Fibroblast of the aortic adventitia (primary cell): ENCODE data around the gene RBBP8NL. TPM values are rescaled to one million over a fixed set of nuclear protein-coding genes. Genes with fewer than 3 reads are reported as not detected.

Experiments used
- DNase-seq: peaks from one replicate; pipeline ENCODE4 v3.0.0-alpha.2; 2010; ENCODE audit warnings: low read depth
- H3K4me3 ChIP-seq: 2 replicates; pipeline ENCODE4 v1.5.1; 2011; ENCODE audit warnings: low read depth, mild to moderate bottlenecking, control low read depth, low read length, moderate library complexity
- total RNA-seq: library from RNA; depleted of rRNA; stranded (reverse); fragments of >200 nt; gene quantifications from 2 replicates; pipeline ENCODE4 v1.2.3, GENCODE V29; 2012; ENCODE audit warnings: low replicate concordance
- TF ChIP-seq, protein P1 (sequence below): IDR thresholded peaks from 2 replicates; pipeline ENCODE4 v1.5.1; 2011; ENCODE audit warnings: mild to moderate bottlenecking, low read length, control low read depth, inconsistent platforms; ENCODE audit not compliant: insufficient read depth

Gene RBBP8NL, protein sequence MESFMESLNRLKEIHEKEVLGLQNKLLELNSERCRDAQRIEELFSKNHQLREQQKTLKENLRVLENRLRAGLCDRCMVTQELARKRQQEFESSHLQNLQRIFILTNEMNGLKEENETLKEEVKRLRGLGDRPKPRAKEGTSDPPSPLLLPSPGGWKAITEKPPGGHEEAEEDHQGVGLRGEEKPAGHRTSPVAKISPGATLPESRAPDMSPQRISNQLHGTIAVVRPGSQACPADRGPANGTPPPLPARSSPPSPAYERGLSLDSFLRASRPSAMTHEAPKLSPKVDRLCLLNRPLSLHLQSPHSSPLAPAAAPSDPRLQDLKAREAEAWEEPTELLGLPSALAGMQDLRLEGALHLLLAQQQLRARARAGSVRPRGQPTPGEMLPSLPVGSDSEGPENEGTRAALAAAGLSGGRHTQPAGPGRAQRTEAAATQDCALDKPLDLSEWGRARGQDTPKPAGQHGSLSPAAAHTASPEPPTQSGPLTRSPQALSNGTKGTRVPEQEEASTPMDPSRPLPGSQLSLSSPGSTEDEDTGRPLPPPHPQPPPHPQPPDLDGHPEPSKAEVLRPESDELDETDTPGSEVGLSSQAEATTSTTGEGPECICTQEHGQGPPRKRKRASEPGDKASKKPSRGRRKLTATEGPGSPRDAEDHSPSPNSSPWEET
- total RNA-seq, result not detected in 2 replicates

DNA sequence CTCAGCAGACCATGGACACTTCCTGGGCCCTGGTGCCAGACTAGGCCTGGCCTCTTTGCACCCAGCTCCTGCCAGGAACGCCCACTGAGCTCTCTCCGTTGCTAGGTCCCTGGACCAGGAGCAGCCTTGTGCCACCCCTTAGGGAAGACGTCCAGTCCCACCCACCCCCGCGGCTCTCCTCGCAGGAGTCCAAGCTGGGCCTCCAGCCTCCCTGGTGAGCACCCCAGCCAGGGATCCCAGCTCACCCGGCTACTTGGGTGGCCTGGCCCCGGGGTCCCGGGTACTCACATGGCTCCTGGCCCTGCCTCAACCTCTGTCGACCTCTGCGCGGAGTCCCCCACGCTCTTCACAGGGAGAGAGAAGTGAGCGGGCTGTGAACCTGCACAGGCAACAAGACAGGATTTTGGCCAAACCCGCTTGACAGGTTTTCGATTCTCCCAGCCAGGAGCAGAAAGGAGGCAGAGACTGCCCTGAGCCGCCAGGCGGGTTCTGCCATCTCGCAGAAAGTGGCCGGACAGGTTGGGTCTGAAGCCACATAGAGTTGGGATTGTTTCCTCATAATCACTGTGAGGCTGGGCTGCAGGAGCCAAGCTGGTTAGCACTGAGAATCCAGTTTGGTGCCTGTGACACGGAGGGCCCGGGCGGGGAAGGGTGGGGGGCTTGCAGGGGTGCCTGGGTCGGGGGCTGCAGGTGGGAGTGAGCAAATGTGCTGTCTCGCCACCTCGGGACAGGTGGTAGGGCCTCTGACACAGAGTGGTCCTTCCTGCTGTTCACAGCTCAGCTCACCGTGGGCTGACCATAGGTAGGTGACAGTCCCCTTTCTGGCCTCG is at the start of gene RBBP8NL:
TSS of gene RBBP8NL (minus strand) at position 368 of the 830 bp plus-strand sequence. CDS start 7,892 bp downstream, outside the sequence.
- no peak for DNase-seq
- TF ChIP-seq, protein P1, sequence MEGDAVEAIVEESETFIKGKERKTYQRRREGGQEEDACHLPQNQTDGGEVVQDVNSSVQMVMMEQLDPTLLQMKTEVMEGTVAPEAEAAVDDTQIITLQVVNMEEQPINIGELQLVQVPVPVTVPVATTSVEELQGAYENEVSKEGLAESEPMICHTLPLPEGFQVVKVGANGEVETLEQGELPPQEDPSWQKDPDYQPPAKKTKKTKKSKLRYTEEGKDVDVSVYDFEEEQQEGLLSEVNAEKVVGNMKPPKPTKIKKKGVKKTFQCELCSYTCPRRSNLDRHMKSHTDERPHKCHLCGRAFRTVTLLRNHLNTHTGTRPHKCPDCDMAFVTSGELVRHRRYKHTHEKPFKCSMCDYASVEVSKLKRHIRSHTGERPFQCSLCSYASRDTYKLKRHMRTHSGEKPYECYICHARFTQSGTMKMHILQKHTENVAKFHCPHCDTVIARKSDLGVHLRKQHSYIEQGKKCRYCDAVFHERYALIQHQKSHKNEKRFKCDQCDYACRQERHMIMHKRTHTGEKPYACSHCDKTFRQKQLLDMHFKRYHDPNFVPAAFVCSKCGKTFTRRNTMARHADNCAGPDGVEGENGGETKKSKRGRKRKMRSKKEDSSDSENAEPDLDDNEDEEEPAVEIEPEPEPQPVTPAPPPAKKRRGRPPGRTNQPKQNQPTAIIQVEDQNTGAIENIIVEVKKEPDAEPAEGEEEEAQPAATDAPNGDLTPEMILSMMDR, result no peak
- no peak within 1 kb of the TSS for H3K4me3 ChIP-seq

DNA sequence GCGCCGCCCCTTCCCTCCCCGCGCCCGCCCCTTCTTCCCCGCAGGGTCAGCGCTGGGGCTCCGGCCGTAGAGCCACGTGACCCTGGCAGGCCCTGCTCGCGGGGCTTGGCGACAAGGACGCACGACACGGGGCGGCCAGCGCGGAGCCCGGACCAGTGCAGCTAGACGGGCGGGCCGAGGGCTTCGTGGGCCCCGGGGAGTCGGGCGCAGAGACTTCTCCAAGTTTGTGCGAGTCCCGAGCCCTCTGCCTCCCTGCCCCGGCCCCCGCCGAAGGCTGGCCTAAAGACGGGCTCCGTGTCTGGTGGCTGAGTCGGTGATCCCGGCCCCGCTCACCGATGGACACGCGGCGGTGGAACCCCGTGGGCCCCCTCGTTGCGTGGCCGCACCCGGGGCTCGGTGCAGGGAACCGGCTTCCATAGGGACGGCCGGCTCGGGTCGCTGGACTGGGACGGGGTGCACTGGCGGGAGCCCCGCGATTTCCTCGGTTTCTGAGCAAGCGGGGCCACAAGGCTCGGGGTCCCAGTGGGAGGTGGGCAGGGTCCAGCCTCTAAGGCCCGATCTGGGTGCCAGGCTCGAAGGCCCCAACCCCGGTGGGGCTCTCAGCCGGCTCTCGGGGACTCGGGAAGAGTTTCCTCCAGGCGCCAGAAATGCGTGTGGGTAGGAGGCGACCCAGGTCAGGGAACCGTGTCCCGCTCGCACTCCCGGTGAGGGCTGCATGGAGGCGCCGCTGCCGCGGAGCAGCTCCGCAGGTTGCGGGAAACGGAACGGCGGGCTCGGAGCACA is 48.9 kb upstream of the RBBP8NL start:
- DNase-seq, result no peak
- no peak overlapping the region for H3K4me3 ChIP-seq
- TF ChIP-seq, protein P1, result no peak

DNA sequence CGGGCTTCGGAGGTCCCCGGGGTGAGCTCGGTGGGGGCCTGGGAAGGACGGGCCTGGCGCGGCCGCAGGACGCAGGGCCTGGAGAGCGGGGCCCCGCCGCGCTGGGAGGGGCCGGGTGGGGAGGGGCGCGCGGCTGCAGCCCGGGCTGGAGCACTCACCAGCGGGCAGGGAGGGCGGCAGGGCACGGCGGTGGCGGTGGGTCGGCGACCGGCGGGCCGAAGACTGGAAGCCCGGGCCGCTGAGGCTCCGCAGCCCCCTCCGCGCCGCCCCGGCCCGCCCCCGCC is 48.4 kb upstream of the RBBP8NL start, which contains the start of gene GATA5:
TSS of gene GATA5 (minus strand) at position 224 of the 284 bp plus-strand sequence. CDS start 474 bp downstream, outside the sequence.
- no peak within 1 kb of the TSS for H3K4me3 ChIP-seq
- DNase-seq, result no peak
- TF ChIP-seq, protein P1, result no peak

DNA sequence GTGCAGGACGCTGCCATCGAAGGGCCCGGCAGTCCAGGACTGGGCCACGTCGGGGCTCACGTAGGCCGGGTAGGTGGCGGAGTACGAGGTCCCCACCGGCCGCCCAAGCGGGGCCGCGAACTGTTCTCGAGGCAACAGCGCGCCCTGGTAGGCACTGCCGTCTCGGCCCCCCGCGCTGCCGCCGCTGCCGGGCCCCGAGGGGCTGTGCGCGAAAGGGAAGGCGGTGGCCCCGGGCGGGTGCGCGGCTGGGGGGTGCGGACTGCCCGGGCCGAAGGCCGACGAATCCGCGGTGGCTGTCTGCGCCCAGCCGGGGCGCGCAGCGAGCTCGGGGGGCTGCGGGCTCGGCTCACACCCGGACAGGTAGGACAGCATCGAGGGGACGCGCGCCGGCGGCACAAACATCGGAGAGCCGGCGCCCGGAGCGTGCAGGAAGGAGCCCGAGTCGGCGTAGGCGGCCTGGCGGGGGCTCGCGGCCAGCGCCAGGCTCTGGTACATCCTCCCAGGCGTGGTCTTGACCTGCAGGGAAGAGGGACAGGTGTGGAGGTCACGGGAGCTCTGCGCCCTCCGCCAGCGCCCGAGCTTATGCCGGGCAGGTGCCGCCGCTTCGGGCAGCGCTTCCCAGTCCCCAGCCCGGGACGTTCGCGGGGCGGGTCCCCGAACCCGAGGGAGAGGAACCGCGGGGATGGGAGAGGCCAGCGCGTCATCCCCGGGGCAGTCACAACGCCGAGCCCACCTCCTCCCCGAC is 47.9 kb upstream of the RBBP8NL start:
- TF ChIP-seq, protein P1, result no peak
- DNase-seq, result no peak
- H3K4me3 ChIP-seq, result no peak overlapping the region

DNA sequence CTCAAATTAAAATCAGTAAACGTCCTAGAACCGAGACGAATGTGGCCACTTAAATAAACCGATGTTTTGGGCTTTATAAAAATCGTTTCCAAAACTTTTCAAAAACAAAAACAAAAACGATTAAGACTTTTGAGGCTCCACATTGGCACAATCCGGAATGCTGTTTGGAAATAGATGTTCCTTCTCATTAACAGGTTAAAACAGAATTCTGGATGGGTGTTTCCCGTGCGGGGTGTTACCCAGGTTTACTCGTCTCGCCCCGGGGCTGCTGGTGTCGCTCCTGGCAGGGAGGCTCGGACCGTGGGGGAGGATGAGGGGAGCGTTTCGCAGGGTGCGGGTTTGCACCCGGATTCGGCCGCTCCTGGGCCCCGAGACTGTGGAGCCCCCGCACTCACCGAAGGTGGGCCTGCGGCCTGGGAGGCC is 47.3 kb upstream of the RBBP8NL start:
- H3K4me3 ChIP-seq, result no peak overlapping the region
- TF ChIP-seq, protein P1, result no peak
- no peak for DNase-seq
